ENCODE measurements around the gene DLG2. TPM values are rescaled to one million over a fixed set of nuclear protein-coding genes. Genes with fewer than 3 reads are reported as not detected.

Gene DLG2
- total RNA-seq, 2 experiments from 2014 or later, result 2.0 to 2.1 TPM

- DNase-seq (no peak), ATAC-seq (ENCODE audit: poor library complexity) (no peak)
- TF ChIP-seq CTCF (IDR thresholded peaks at IDR 0.05), result no peak
- H3K27me3 ChIP-seq (ENCODE audit: control insufficient read depth in 1 of 2, insufficient read depth in 2 of 2, low read length in 2 of 2), result no peaks in the 10 kb centered on the region
- H3K4me1 ChIP-seq (ENCODE audit: insufficient read depth, low read length), result no peaks in the 10 kb centered on the region
- H3K36me3 ChIP-seq (ENCODE audit: insufficient read depth, low read length), result no peaks in the 10 kb centered on the region
- Mint-ChIP-seq H3K4me3 (no peak overlapping the region), H3K27me3 (no peaks in the 10 kb centered on the region), H3K9me3 (peaks cover 20% of the 10 kb centered on the region), H3K4me1 (ENCODE audit: low read depth) (no peaks in the 10 kb centered on the region), H3K36me3 (ENCODE audit: low read depth) (no peaks in the 10 kb centered on the region), H3K27ac (no peak overlapping the region)
- no peak overlapping the region for H3K27ac ChIP-seq (ENCODE audit: low read depth in 1 of 2, low read length in 2 of 2)
- H3K4me3 ChIP-seq (ENCODE audit: low read length), result no peak overlapping the region
- intact Hi-C loops (cut with DNase I, micrococcal nuclease), result no loop called here
- H3K9me3 ChIP-seq (ENCODE audit: control insufficient read depth in 1 of 2, insufficient read depth in 1 of 2, low read length in 2 of 2), result peaks cover 5 to 18% of the 10 kb centered on the region in 2 experiments
- CTCF ChIA-PET, result no interaction called here
- POLR2A ChIA-PET, result no interaction called here
Observed at GRCh38 chr11:84950569-84951270, 676.4 kb downstream of the DLG2 start.

- Histone ChIP-seq H3K27ac (ENCODE audit: low read depth in 1 of 2, low read length in 2 of 2) (no peak overlapping the region), H3K27me3 (ENCODE audit: control insufficient read depth in 1 of 2, insufficient read depth in 2 of 2, low read length in 2 of 2) (no peaks in the 10 kb centered on the region), H3K4me1 (ENCODE audit: insufficient read depth, low read length) (no peaks in the 10 kb centered on the region), H3K9me3 (ENCODE audit: control insufficient read depth in 1 of 2, insufficient read depth in 1 of 2, low read length in 2 of 2) (peaks cover 10 to 33% of the 10 kb centered on the region in 2 experiments), H3K4me3 (ENCODE audit: low read length) (no peak overlapping the region), H3K36me3 (ENCODE audit: insufficient read depth, low read length) (no peaks in the 10 kb centered on the region)
- Mint-ChIP-seq H3K36me3 (ENCODE audit: low read depth) (no peaks in the 10 kb centered on the region), H3K27ac (no peak overlapping the region), H3K27me3 (no peaks in the 10 kb centered on the region), H3K9me3 (peaks cover 16% of the 10 kb centered on the region), H3K4me3 (no peak overlapping the region), H3K4me1 (ENCODE audit: low read depth) (no peaks in the 10 kb centered on the region)
- CTCF ChIA-PET, result no interaction called here
- no peak for TF ChIP-seq CTCF (IDR thresholded peaks at IDR 0.05)
- DNase-seq, result no peak
- no peak for ATAC-seq (ENCODE audit: poor library complexity)
- POLR2A ChIA-PET, result no interaction called here
- intact Hi-C loops (cut with DNase I, micrococcal nuclease), result no loop called here
Observed at GRCh38 chr11:84947970-84948580, 679.1 kb downstream of the DLG2 start.

DNA sequence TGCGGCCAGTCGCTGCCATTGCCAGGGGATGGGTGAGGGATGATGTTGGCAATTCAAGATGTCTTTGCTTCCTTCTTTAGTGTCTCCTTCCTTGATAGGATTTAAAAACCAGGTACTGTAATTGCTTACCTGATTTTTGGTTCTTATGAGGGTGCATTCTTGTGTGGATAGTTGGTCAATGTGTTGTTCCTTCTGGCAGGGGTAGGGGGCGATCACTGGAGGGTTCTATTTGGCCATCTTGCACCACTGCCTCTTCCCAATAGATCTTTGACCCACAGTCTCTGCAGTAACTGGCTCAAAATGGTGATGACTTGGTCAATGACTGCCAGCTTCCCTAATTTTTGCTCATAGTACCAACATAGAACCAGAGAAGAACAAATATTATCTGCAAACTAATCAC, 680.1 kb downstream of the DLG2 start:
- no peaks in the 10 kb centered on the region for H3K4me1 ChIP-seq (ENCODE audit: insufficient read depth, low read length)
- Mint-ChIP-seq H3K27ac (no peak overlapping the region), H3K27me3 (no peaks in the 10 kb centered on the region), H3K4me3 (no peak overlapping the region), H3K36me3 (ENCODE audit: low read depth) (no peaks in the 10 kb centered on the region), H3K9me3 (peaks cover 21% of the 10 kb centered on the region), H3K4me1 (ENCODE audit: low read depth) (no peaks in the 10 kb centered on the region)
- H3K9me3 ChIP-seq (ENCODE audit: control insufficient read depth in 1 of 2, insufficient read depth in 1 of 2, low read length in 2 of 2), result peaks cover 13 to 29% of the 10 kb centered on the region in 2 experiments
- ChIA-PET CTCF (no interaction called here), POLR2A (no interaction called here)
- no peak overlapping the region for H3K4me3 ChIP-seq (ENCODE audit: low read length)
- H3K36me3 ChIP-seq (ENCODE audit: insufficient read depth, low read length), result no peaks in the 10 kb centered on the region
- H3K27me3 ChIP-seq (ENCODE audit: control insufficient read depth in 1 of 2, insufficient read depth in 2 of 2, low read length in 2 of 2), result no peaks in the 10 kb centered on the region
- TF ChIP-seq CTCF (IDR thresholded peaks at IDR 0.05), result no peak
- intact Hi-C loops (cut with DNase I, micrococcal nuclease), result no loop called here
- DNase-seq (no peak), ATAC-seq (ENCODE audit: poor library complexity) (no peak)
- H3K27ac ChIP-seq (ENCODE audit: low read depth in 1 of 2, low read length in 2 of 2), result no peak overlapping the region
